Endothelial cell of umbilical vein (primary cell): ENCODE results near the gene SHOC2. TPM values are rescaled to one million over a fixed set of nuclear protein-coding genes. Genes with fewer than 3 reads are reported as not detected.

Experiments
- BruUV-seq: library from RNA; stranded (reverse); fragments of 400-500 nt; replicated peaks from 2 replicates; lab custom pipeline; 2021; lab: Mats Ljungman, UMichigan
- CTCF ChIA-PET: fragments of 300-600, 350-600 bp; sonication (Branson Sonifier 250); formaldehyde crosslinking; loops from one replicate; lab custom pipeline; 2021; ENCODE audit warnings: antibody characterized with exemption, inconsistent platforms; lab: Charles Lee
- POLR2A ChIA-PET: fragments of 300-600, 350-600 bp; sonication (Branson Sonifier 250); formaldehyde crosslinking; loops from one replicate; lab custom pipeline; 2021; ENCODE audit warnings: antibody characterized with exemption, inconsistent platforms; lab: Charles Lee
- DNase-seq: peaks from one replicate; pipeline ENCODE4 v3.0.0-alpha.2; 2011; ENCODE audit warnings: low read depth, low spot score
- FAIRE-seq: peaks from 2 replicates; lab custom pipeline; 2011; peaks lifted over from hg19 to GRCh38; lab: Jason Lieb, UNC
- H2AFZ ChIP-seq: 2 replicates; pipeline ENCODE4 v1.6.0; 2012; ENCODE audit warnings: low read depth, low read length, control low read depth, inconsistent platforms
- H3K27ac ChIP-seq: 2 replicates; pipeline ENCODE4 v1.5.1; 2011; ENCODE audit warnings: low read depth, mild to moderate bottlenecking, control low read depth, low read length, moderate library complexity; ENCODE audit not compliant: insufficient read depth
- H3K27me3 ChIP-seq, 2 experiments: 2 replicates each; pipeline versions ENCODE4 v1.6.0 to v1.6.1; 2011; ENCODE audit warnings: low read length in 2 of 2, mixed read lengths in 1 of 2; ENCODE audit not compliant: control insufficient read depth in 2 of 2, insufficient read depth in 2 of 2
- H3K36me3 ChIP-seq, 2 experiments: 2 replicates in 1 of 2; 3 replicates in 1 of 2; pipeline ENCODE4 v1.5.1; 2011; ENCODE audit warnings: low read length in 2 of 2, mild to moderate bottlenecking in 1 of 2, moderate library complexity in 1 of 2; ENCODE audit not compliant: control insufficient read depth in 2 of 2, insufficient read depth in 2 of 2; ENCODE audit errors: extremely low read depth in 1 of 2
- H3K4me1 ChIP-seq: 3 replicates; pipeline ENCODE4 v1.5.1; 2011; ENCODE audit warnings: mild to moderate bottlenecking, low read length; ENCODE audit not compliant: control insufficient read depth, insufficient read depth; ENCODE audit errors: extremely low read depth
- H3K4me2 ChIP-seq: 2 replicates; pipeline ENCODE4 v1.6.1; 2011; ENCODE audit warnings: low read length, control low read depth, mixed read lengths; ENCODE audit not compliant: insufficient read depth
- H3K4me3 ChIP-seq, 3 experiments: fragments of 200-600 bp in 1 of 3; sonication (generic), shearing (Covaris generic) in 1 of 3; replicated peaks in 1 of 3; 2 replicates each; pipeline ENCODE4 v1.5.1; 2011 to 2016; ENCODE audit warnings: control low read depth in 3 of 3, low read length in 3 of 3, mild to moderate bottlenecking in 2 of 3, inconsistent platforms in 1 of 3, low read depth in 1 of 3, moderate library complexity in 1 of 3; ENCODE audit not compliant: insufficient read depth in 1 of 3
- H3K79me2 ChIP-seq: 2 replicates; pipeline ENCODE4 v1.6.0; 2012; ENCODE audit warnings: low read length, inconsistent platforms; ENCODE audit not compliant: control insufficient read depth, insufficient read depth
- H3K9ac ChIP-seq: replicated peaks from 2 replicates; pipeline ENCODE3; 2011; ENCODE audit warnings: low read length, control low read depth; ENCODE audit not compliant: insufficient read depth; ENCODE audit errors: extremely low read depth
- H3K9me1 ChIP-seq: replicated peaks from 3 replicates; pipeline ENCODE4 v1.6.0; 2011; ENCODE audit warnings: mild to moderate bottlenecking, low read length; ENCODE audit not compliant: control insufficient read depth, insufficient read depth; ENCODE audit errors: extremely low read depth
- H3K9me3 ChIP-seq: replicated peaks from 2 replicates; pipeline ENCODE4 v1.5.1; 2012; ENCODE audit warnings: low read length, inconsistent platforms; ENCODE audit not compliant: control insufficient read depth, insufficient read depth
- H4K20me1 ChIP-seq: replicated peaks from 2 replicates; pipeline ENCODE3; 2011; ENCODE audit warnings: mild to moderate bottlenecking, low read length; ENCODE audit not compliant: control insufficient read depth, insufficient read depth; ENCODE audit errors: extremely low read depth
- CTCF ChIP-seq, 2 donors: IDR thresholded peaks; 1 replicate in 1 of 2; 2 replicates in 1 of 2; pipeline ENCODE4 v1.5.1; 2011; ENCODE audit warnings: low read length in 2 of 2, mild to moderate bottlenecking in 2 of 2, moderate library complexity in 2 of 2, control low read depth in 1 of 2, inconsistent platforms in 1 of 2, low read depth in 1 of 2; ENCODE audit not compliant: insufficient read depth in 1 of 2; ENCODE audit errors: extremely low read depth in 1 of 2
- EZH2 ChIP-seq: IDR thresholded peaks from 2 replicates; pipeline ENCODE4 v1.6.1; 2012; ENCODE audit warnings: borderline replicate concordance, low read depth, mild to moderate bottlenecking, moderate library complexity, low read length, inconsistent platforms; ENCODE audit not compliant: severe bottlenecking
- FOS ChIP-seq: IDR thresholded peaks from 2 replicates; pipeline ENCODE4 v1.6.1; 2011; ENCODE audit warnings: mild to moderate bottlenecking, low read length, moderate library complexity, borderline replicate concordance; ENCODE audit not compliant: insufficient read depth
- GATA2 ChIP-seq: IDR thresholded peaks from 2 replicates; pipeline ENCODE4 v1.7.0; 2011; ENCODE audit warnings: low read depth, mild to moderate bottlenecking, moderate library complexity, mixed read lengths, low read length; ENCODE audit not compliant: insufficient read length, insufficient read depth
- JUN ChIP-seq: IDR thresholded peaks from 2 replicates; pipeline ENCODE4 v1.6.1; 2011; ENCODE audit warnings: borderline replicate concordance, low read depth; ENCODE audit not compliant: insufficient read length, insufficient read depth
- MAX ChIP-seq: IDR thresholded peaks from 2 replicates; pipeline ENCODE4 v1.6.1; 2011; ENCODE audit not compliant: insufficient read depth, insufficient read length
- MYC ChIP-seq: IDR thresholded peaks from one replicate; pipeline ENCODE4 v1.6.1; 2011; ENCODE audit warnings: mild to moderate bottlenecking, low read depth, low read length
- POLR2A ChIP-seq: IDR thresholded peaks from 2 replicates; pipeline ENCODE4 v1.6.1; 2012; ENCODE audit warnings: low read depth, mild to moderate bottlenecking, control low read depth, low read length
- POLR2AphosphoS5 ChIP-seq: IDR thresholded peaks from 2 replicates; pipeline ENCODE4 v1.6.1; 2012; ENCODE audit warnings: low read depth, mild to moderate bottlenecking, control low read depth, low read length, moderate library complexity; ENCODE audit not compliant: insufficient read depth
- dilution Hi-C: fragments of 300-500 bp; cut with MboI; formaldehyde crosslinking; loops from one replicate; pipeline ENCODE4 v1.15.0; 2019; ENCODE audit warnings: low sequenced_read_pairs; ENCODE audit not compliant: extremely low pct_ligation_motif_present
- intact Hi-C: fragments of 100-400 bp; cut with micrococcal nuclease; formaldehyde crosslinking; loops from one replicate; pipeline ENCODE4 v1.10.0; 2022
- polyA plus RNA-seq, 4 experiments: library from polyadenylated mRNA; depleted of rRNA in 3 of 4; stranded (reverse) in 3 of 4; unstranded in 1 of 4; fragments of >200 nt; gene quantifications; 2 replicates each; pipeline versions ENCODE4 v1.2.1 to v1.2.3, GENCODE V29; 2011 to 2012; ENCODE audit warnings: missing spikeins in 1 of 4
- total RNA-seq: library from RNA; stranded (reverse); gene quantifications from 2 replicates; pipeline ENCODE4 v1.2.3, GENCODE V29; 2021

The SHOC2 gene
- total and polyA plus RNA-seq, 2 donors (not counting 3 experiments of a cell fraction or from before 2014, with no cell fraction given): 13.0 to 37.1 TPM

GRCh38 chr10:110992006-110992800, 72.8 kb downstream of the SHOC2 start:
- H3K36me3 ChIP-seq: peaks cover 0 to 3% of the 10 kb centered on the region in 2 experiments
- ChIA-PET POLR2A (no interaction called here), CTCF (interaction anchor here (1.0 kb wide), 1 partner anchor 35 kb away, joined by 3 read pairs; no protein-coding TSS in a partner anchor)
- no peaks in the 10 kb centered on the region for H3K4me1 ChIP-seq
- intact Hi-C loops (no loop called here), dilution Hi-C loops (no loop called here)
- H3K9me1 ChIP-seq: no peaks in the 10 kb centered on the region
- no TSS peak for BruUV-seq
- no peak overlapping the region for H3K9ac ChIP-seq
- peaks cover 3% of the 10 kb centered on the region for H3K79me2 ChIP-seq
- H3K4me2 ChIP-seq: no peak overlapping the region
- H3K4me3 ChIP-seq: no peak overlapping the region
- H3K27me3 ChIP-seq: no peaks in the 10 kb centered on the region
- FAIRE-seq (no peak), DNase-seq (no peak)
- H3K27ac ChIP-seq: no peak overlapping the region
- TF ChIP-seq CTCF (IDR thresholded peaks at IDR 0.05; ENCODE audit: extremely low read depth in 1 of 2, insufficient read depth in 1 of 2, low read depth in 1 of 2, low read length in 2 of 2) (no peak), JUN (no peak), MAX (no peak), POLR2A (no peak), POLR2AphosphoS5 (no peak), FOS (no peak), EZH2 (no peak), GATA2 (no peak), MYC (no peak)
- H3K9me3 ChIP-seq: no peaks in the 10 kb centered on the region
- H2AFZ ChIP-seq: no peak overlapping the region
- H4K20me1 ChIP-seq: no peaks in the 10 kb centered on the region
